Tibial artery (tissue), 4 donors: Measurements from ENCODE around the gene UFC1.

ENCODE experiments used
- DNase-seq, 2 donors: peaks; one replicate each; pipeline ENCODE4 v3.0.0-alpha.2; 2019
- H3K27ac ChIP-seq, 2 donors: fragments of 200-600 bp; sonication (generic) in 1 of 2; 1 replicate in 1 of 2; 2 replicates in 1 of 2; pipeline ENCODE4 v1.5.1; 2018 to 2019; ENCODE audit warnings: mild to moderate bottlenecking in 1 of 2
- H3K27me3 ChIP-seq, 2 donors: fragments of 200-600 bp; sonication (generic) in 1 of 2; one replicate each; pipeline versions ENCODE4 v1.5.1 to v1.6.0; 2016 to 2019
- H3K36me3 ChIP-seq, 3 donors: fragments of 200-600 bp; sonication (generic) in 2 of 3; one replicate each; pipeline ENCODE4 v1.5.1; 2016 to 2019; ENCODE audit warnings: mild to moderate bottlenecking in 2 of 3
- H3K4me1 ChIP-seq, 4 donors: fragments of 200-600 bp; sonication (generic) in 2 of 4; 1 replicate in 3 of 4; 2 replicates in 1 of 4; pipeline ENCODE4 v1.5.1; 2016 to 2019
- H3K4me3 ChIP-seq, 2 donors: fragments of 200-600 bp; sonication (generic) in 1 of 2; 1 replicate in 1 of 2; 2 replicates in 1 of 2; pipeline ENCODE4 v1.5.1; 2018 to 2019; ENCODE audit warnings: mild to moderate bottlenecking in 2 of 2
- H3K9me3 ChIP-seq, 3 donors: fragments of 200-600 bp; sonication (generic) in 1 of 3; one replicate each; pipeline ENCODE4 v1.5.1; 2016 to 2019
- intact Hi-C: fragments of 100-400 bp; cut with DNase I; formaldehyde crosslinking; loops from one replicate; pipeline ENCODE4 v1.15.0; 2023; ENCODE audit warnings: low total_unique reads
- TF ChIP-seq, protein P1 (sequence below), 2 experiments: fragments of 200-600 bp in 1 of 2; fragments of 450-650 bp in 1 of 2; IDR thresholded peaks; one replicate each; pipeline ENCODE4 v1.5.1; 2017 to 2019; ENCODE audit warnings: antibody characterized with exemption in 2 of 2, mild to moderate bottlenecking in 1 of 2, moderate library complexity in 1 of 2

UFC1 gene

DNA sequence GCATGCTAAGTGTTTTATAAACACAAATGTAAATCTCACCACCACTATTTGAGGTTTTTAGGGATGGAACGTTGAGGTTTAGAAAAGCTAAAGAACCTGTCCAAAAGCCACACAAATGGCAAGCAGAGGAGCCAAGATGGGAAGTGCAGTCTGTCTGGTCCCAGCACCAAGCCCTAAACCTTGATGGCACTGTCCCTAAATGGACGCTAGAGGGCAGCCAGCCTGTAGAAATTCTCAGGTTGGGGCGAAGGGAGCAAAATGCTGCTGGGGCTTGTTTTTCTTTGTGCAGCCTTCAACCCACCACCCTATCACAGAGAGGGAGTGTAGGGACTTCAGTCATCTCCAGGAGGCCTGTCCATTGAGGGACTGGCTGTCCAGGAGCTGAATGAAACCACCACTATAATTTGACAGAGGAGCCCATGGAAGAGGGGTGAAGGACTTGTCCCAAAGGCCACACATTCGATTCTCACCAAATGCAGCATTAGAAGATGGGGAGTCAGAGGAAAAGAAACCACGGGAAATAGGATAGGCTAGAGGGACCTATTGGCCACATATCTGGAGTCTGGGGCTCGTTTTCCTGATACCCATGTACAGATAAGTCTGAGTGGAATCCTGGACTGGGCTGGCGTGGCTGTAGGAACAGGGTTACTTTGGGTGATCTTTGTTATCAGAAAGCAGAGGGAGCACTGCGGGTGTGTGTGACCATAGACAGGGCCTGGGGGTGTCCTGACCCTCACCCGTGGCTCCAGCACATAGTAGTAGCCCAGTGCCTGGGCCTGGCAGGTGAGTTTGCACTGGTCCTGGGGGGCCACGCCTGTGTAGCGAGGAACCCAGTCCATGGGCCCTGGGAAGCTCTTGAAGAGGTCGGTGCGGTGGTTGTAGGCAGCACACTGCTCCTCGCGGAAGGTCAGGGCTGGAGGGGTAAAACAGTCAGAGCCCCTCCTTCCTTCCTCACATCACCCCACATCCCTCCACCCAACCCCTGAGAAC is 39.0 kb downstream of the UFC1 start:
- Histone ChIP-seq H3K36me3 (peaks cover 0 to 13% (median 7%) of the 10 kb centered on the region in 3 donors), H3K4me3 (no peak overlapping the region), H3K9me3 (no peaks in the 10 kb centered on the region), H3K27me3 (peaks cover 0 to 18% of the 10 kb centered on the region in 2 donors), H3K4me1 (peaks cover 0 to 14% (median 5%) of the 10 kb centered on the region in 4 donors), H3K27ac (no peak overlapping the region)
- TF ChIP-seq, protein P1, sequence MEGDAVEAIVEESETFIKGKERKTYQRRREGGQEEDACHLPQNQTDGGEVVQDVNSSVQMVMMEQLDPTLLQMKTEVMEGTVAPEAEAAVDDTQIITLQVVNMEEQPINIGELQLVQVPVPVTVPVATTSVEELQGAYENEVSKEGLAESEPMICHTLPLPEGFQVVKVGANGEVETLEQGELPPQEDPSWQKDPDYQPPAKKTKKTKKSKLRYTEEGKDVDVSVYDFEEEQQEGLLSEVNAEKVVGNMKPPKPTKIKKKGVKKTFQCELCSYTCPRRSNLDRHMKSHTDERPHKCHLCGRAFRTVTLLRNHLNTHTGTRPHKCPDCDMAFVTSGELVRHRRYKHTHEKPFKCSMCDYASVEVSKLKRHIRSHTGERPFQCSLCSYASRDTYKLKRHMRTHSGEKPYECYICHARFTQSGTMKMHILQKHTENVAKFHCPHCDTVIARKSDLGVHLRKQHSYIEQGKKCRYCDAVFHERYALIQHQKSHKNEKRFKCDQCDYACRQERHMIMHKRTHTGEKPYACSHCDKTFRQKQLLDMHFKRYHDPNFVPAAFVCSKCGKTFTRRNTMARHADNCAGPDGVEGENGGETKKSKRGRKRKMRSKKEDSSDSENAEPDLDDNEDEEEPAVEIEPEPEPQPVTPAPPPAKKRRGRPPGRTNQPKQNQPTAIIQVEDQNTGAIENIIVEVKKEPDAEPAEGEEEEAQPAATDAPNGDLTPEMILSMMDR (IDR thresholded peaks at IDR 0.05), result peak; percentile 75 to 81
- intact Hi-C loops, result no loop called here
- peak; percentile 66 to 70 for DNase-seq

DNA sequence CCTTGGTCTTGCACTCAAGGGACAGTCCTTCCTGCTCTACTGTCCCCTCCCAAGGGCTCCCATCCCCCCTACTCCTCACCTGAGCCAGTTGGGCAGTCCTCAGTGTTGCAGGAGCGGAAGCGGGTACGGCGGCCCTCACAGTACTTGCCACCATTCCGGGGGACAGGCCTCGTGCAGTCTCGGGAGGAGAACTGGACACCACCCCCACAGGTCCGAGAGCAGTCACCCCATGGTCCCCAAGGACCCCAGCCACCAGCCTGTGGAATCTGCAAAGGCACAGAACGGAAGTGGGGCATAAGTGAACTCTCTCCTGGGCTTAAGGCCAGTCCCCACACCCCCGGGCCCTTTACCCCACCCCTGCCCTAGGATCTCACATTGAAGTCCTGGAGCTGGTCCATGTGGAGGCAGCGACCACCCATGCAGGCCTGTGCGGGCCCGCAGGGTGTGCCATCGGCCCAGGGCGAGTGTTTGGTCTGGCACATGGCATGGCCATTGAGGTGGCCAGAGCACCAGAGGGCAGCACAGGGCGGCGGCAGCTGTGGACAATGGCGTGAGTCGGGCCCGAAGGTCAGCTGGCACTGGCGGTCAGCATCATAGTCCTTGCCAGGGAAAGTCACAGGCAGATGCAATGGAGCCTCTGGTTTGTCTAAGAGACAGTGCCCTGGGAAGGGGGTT is 39.9 kb downstream of the UFC1 start:
- Histone ChIP-seq H3K27me3 (peaks cover 0 to 24% of the 10 kb centered on the region in 2 donors), H3K9me3 (no peaks in the 10 kb centered on the region), H3K27ac (no peak overlapping the region), H3K4me1 (peaks cover 0 to 24% (median 14%) of the 10 kb centered on the region in 4 donors), H3K36me3 (peaks cover 0 to 13% (median 7%) of the 10 kb centered on the region in 3 donors), H3K4me3 (no peak overlapping the region)
- DNase-seq, result peak in 1 of 2 donors; percentile 69
- intact Hi-C loops, result no loop called here
- TF ChIP-seq, protein P1 (IDR thresholded peaks at IDR 0.05), result no peak

DNA sequence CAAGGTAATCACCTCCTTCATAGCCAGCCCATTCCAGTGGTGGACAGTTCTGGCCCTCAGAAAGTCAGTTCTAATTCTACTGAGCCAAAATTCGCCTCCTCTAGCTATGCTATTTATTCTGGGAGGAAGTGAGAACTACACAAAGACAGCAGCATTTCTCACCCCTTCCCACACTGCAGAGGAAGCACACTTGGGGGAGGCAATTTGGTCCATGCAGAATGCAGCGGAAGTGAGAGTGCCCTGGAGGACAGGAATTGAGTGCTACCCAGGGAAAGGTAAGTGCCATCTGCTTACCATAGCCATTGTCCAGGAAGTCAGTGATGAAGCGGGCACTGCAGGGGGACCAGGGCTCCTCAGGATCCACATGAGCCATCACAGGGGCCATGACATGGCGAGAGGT is 41.4 kb downstream of the UFC1 start:
- Histone ChIP-seq H3K9me3 (no peaks in the 10 kb centered on the region), H3K4me1 (peaks cover 0 to 35% (median 23%) of the 10 kb centered on the region in 4 donors), H3K4me3 (no peak overlapping the region), H3K27ac (no peak overlapping the region), H3K36me3 (peaks cover 0 to 13% (median 7%) of the 10 kb centered on the region in 3 donors), H3K27me3 (peaks cover 0 to 24% of the 10 kb centered on the region in 2 donors)
- intact Hi-C loops, result no loop called here
- TF ChIP-seq, protein P1 (IDR thresholded peaks at IDR 0.05), result no peak
- no peak for DNase-seq

DNA sequence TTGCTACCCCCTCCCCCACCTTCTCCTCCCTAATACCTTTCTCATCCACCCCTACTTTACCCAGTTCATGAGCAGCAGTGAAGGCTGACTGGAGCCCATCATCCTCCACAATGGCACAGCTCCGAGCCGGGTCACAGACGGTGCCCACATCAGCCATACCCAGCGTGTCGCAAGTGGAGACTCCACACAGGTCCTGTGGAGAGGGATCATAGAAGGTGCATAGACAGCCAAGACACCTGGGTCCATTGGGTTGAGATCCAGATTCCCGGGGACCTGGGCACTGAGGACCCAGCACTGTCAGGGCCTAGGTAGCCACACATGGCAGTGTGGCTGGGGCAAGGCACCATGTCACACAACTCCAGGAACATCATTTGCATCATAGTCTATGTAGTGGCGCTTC is 42.3 kb downstream of the UFC1 start:
- H3K4me1 ChIP-seq, result peaks cover 0 to 44% (median 32%) of the 10 kb centered on the region in 4 donors
- peaks cover 0 to 24% of the 10 kb centered on the region in 2 donors for H3K27me3 ChIP-seq
- DNase-seq, result peak in 1 of 2 donors; percentile 39
- no peak overlapping the region for H3K27ac ChIP-seq
- TF ChIP-seq, protein P1 (IDR thresholded peaks at IDR 0.05), result no peak
- H3K36me3 ChIP-seq, result peaks cover 0 to 9% (median 1%) of the 10 kb centered on the region in 3 donors
- H3K4me3 ChIP-seq, result peak overlapping the region; percentile 32 to 46
- H3K9me3 ChIP-seq, result no peaks in the 10 kb centered on the region
- intact Hi-C loops, result no loop called here

DNA sequence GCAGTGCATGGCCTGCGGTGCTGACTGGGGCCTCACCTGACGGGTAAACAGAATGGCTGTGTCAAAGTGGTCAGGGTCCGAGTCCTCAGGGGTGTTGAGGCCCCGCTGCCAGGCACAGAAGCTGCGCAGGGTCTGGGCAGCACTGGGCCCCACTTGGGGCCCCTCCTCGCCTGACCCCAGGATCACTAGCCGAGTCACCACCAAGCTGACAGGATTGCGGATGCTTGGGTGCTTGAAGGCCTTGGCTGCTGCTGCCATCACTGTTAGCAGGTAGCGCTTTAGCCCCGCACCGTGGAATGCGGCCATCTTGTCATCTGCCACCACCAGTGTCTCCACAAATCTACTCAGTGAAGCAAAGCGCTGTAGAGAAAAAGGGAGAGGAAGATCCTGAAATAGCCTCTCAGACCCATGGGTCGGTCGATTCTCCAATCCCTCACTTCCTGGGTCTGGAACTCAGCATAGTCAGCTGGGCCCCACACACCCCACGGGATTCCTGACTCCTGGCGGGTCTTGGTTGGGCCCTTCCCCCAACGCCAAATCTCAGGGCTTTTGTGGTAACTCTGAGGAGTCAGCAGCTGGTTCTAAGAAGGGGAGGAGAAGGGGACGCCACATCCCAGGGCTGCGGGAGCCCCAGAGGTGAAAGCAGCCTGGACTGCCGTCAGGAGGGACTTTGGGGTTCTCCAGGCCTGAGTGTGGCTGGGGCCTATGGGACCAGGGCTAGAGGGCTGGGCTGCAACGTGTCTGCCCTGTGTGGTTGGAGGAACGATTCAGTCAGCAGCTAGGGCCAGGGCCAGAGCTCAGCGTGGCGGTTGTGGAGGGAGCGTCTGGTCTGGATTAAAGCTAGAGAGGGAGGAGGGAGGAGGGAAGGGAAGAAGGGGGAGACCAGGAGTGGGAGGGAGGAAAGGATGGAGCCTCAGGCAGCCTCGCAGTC is 43.0 kb downstream of the UFC1 start:
- Histone ChIP-seq H3K4me1 (peaks cover 3 to 50% (median 36%) of the 10 kb centered on the region in 4 donors), H3K27ac (peak overlapping the region; percentile 87 to 93), H3K36me3 (peaks cover 0 to 3% (median 0%) of the 10 kb centered on the region in 3 donors), H3K9me3 (no peaks in the 10 kb centered on the region), H3K4me3 (peak overlapping the region; percentile 32 to 46), H3K27me3 (peaks cover 0 to 24% of the 10 kb centered on the region in 2 donors)
- TF ChIP-seq, protein P1 (IDR thresholded peaks at IDR 0.05), result no peak
- DNase-seq, result peak in 1 of 2 donors; percentile 40
- intact Hi-C loops, result no loop called here
